ENCODE results near the gene HRC.

Gene HRC

DNA sequence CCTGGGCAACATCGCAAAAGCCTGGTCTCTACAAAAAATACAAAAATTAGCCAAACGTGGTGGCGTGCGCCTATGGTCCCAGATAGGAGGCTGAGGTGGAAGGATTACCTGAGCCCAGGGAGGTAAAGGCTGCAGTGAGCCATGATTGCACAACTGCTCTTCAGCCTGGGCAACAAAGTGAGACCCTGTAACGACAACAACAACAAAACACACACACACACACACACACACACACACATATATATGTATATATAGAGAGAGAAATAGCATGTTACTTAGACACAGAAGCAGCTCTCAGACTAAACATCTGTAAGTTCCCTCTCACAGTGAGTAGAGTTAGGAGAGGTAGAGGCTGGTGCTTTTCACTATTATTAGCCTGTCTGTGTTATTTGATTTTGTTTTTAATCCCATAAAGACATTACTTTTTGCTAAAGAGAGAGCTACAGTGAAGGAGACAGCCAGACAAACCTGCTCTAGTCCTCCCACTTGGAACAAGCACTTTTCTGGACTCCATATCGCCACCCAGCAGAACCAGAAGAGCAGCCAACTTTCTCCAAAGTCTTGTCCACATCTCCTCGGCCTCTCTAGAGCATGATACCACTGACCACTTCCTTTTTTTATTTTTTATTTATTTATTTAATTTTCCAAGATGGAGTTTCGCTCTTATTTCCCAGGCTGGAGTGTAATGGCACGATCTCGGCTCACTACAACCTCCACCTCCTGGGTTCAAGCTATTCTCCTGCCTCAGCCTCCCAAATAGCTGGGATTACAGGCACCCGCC is 43.8 kb downstream of the HRC start:
- DNase-seq = no peak

DNA sequence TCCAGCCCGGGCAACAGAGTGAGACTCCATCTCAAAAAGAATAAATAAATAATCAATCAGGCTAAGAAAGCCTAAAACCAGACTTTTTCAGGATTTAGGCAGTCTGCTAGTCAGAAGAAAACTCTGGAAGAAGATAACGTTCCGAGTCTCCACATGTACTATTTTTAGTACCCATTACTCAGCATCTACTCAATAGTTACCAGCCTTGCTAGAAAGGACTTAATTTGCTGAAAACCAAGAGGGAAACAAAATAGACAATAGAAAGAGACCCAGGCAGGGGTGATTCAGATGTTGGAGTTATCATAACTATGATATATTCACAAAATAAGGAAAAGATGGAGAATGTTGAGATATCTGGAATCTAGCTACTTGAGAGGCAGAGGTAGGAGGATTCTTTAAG is 44.6 kb downstream of the HRC start:
- no peak for DNase-seq

DNA sequence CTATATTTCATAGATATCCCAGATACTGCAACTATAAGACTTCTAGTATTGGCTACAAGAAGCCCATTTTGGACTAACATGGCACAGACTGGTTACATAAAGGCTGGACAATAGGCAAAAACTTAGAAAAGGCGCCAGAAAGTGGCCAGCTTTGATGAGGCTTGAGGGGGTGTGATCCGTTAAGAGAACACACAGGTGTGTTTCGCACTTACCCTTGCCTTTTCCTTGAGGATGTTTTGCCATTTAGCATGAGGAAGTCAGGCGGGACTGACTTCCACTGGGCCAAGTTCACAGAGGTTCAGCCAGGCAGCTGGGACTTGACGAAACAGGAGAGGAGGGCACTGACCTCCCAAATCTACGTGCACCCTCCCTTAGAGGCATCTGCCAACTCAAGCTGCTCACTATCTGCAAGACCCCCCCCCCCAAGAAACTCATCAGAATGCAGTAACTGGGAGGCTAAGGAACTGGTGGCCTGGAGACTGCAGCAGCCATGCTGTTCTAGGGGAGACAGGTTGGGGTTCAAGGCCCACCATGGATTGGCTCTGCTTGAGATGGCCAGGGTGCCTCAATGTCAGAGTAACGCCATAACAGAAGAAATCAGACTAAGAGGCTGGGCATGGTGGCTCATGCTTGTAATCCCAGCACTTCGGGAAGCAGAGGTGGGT is 45.5 kb downstream of the HRC start:
- DNase-seq = no peak

DNA sequence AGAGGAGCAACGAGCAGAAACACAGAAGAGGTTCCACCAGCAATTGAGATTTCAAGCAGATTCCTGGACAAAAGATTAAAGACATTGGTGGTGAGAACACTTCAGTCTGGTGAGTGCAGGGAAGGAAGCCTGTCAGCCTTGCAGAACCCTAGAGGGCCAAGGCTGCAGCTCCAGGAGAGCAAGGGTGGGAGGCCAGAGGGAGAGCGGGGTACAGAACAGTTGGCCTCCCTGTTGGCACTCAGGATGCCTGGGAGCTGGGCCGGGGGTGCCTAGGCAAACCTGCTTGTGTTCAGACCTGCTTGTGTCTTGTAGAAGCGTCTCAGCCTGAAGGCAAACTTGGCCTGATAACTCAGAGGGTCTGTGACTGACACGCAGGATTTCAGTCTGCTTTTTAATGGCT is 46.1 kb downstream of the HRC start:
- DNase-seq = no peak

DNA sequence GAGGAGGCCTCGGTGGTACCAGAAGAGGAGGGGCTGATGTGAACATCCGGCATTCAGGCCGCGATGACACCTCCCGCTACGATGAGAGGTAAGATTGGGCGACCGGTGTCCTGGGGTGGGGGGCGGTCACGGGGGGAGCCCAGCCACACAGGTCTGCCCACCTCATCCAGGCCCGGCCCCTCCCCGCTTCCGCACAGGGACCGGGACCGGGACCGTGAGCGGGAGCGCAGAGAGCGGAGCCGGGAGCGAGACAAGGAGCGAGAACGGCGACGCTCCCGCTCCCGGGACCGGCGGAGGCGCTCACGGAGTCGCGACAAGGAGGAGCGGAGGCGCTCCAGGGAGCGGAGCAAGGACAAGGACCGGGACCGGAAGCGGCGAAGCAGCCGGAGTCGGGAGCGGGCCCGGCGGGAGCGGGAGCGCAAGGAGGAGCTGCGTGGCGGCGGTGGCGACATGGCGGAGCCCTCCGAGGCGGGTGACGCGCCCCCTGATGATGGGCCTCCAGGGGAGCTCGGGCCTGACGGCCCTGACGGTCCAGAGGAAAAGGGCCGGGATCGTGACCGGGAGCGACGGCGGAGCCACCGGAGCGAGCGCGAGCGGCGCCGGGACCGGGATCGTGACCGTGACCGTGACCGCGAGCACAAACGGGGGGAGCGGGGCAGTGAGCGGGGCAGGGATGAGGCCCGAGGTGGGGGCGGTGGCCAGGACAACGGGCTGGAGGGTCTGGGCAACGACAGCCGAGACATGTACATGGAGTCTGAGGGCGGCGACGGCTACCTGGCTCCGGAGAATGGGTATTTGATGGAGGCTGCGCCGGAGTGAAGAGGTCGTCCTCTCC is 47.4 kb downstream of the HRC start:
- DNase-seq = no peak

DNA sequence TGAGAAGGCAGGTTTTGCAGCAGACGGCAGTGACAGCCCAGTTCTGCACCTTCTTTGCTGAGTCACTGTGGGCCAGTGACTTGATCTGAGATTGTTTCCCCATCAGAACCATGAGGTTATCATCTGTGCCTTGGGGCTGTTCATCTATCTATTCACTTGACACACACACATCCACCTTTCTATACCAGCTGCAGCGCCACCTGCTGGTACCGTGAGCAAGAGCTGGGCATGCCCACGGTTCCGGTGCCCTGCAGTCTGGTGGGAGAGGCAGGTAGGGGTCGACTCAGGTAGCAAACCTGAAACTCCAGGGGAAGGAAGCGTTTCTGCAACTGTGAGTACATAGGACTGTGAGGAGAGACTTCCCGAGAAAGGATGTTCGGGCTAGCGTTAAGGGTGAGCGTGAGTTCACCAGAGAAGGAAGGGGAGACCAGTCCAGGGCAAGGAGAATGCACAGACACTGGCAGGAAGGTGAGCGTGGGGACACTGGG is 48.5 kb downstream of the HRC start:
- DNase-seq = no peak

DNA sequence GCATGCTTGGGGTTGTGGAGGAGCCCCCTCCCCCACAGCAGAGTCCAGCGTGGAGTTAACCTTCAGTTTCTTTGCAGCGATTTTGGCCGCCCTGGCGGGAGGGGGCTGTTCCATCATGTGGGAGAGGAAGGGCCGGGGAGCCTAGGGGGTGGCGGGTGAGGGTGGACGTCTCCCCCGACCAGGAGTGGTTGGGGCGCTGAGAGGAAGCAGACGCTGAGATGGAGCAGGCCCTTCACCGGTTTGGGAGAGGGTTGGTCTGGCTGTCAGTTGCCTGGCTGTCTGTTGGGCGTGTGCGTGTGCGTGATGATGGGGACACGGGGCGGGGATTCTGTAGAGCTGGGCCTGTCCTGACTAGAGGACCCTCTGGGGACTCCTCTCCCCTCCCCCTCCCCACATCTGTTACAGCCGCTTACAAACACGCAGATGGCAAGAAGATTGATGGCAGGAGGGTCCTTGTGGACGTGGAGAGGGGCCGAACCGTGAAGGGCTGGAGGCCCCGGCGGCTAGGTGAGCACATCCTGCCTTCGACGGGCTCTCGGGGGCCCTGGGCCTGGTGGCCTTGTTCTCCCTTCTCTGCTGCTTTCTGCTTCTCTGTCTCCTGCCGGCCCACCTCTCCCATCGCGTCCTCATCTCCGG is 50.8 kb downstream of the HRC start:
- no peak for DNase-seq

DNA sequence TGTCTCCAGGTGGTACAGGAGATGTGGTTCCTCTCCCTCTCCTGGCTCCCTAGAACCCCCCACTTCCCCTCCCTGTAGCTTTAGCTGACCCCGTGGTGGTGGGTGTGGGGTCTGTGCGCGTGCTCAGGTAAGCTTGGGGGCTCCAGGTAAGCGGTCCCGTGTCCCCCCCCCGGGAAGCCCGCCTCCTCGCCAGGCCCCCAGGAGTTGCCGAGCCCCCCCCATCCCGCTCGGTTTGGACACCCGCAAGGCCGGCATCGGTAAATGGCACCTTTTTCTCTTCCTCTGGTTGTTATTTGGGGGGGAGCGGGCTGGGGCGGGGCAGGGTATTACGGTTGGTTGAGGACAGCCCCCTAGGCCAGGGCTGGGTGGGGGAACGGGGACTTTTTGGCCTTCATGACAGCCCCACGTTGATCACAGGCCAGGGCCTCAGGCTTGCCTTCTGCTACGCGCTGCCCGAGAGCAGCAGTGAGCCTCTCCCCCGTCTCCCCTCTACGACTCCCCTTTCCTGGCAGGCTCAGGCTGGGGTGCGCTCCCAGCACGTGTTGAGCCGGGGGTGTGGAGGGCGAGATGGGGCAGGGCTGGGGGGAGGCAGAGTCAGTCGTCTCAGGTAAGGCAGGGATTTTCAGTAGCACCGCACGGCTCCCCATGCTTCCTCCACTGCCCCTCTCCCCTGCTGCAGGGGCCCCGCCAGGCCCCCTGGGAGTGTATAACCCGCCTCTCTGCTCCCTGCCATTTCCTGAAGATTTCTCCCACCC is 51.7 kb downstream of the HRC start:
- DNase-seq = no peak

DNA sequence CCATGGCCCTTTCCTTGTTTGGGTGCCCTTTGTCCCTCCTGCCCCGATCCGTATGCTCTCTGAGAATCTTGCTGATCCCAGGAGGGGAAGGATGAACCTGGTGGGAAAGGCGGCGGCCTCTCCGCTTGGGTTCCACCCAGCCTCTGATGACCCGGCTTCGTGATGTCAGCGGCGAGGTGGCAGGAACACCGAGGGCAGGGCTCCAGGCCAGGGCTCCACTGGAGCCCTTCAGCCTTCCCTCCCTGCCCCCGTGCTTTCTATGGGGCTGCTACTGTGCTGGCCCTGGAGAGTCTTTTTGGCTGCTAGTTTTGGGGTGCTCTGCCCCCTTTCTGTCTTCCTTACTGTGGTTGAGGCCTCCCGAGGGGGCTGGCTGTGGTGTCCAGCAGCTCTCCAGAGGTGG is 52.9 kb downstream of the HRC start:
- DNase-seq = no peak
